Epithelial cell of proximal tubule (primary cell): ENCODE results near the gene PROK1. TPM values are rescaled to one million over a fixed set of nuclear protein-coding genes. Genes with fewer than 3 reads are reported as not detected.
"Not testable (repeated sequence)": the region's sequence is repeated elsewhere in the genome, so short reads cannot be mapped to it uniquely, and the experiment has no call there.

ENCODE experiments used
- DNase-seq: peaks from one replicate; pipeline ENCODE4 v3.0.0-alpha.2; 2011; ENCODE audit warnings: low read depth
- H3K4me3 ChIP-seq: 2 replicates; pipeline ENCODE4 v1.5.1; 2011; ENCODE audit warnings: low read depth, mild to moderate bottlenecking, low read length
- total RNA-seq: library from RNA; depleted of rRNA; stranded (reverse); fragments of >200 nt; gene quantifications from 2 replicates; pipeline ENCODE4 v1.2.3, GENCODE V29; 2015
- TF ChIP-seq, protein P1 (sequence below): conservative IDR thresholded peaks from 2 replicates; pipeline ENCODE4 v1.5.1; 2012; ENCODE audit warnings: low read depth, mild to moderate bottlenecking, low read length

Gene PROK1
- total RNA-seq, 1 donor from 2014 or later, result not detected

DNA sequence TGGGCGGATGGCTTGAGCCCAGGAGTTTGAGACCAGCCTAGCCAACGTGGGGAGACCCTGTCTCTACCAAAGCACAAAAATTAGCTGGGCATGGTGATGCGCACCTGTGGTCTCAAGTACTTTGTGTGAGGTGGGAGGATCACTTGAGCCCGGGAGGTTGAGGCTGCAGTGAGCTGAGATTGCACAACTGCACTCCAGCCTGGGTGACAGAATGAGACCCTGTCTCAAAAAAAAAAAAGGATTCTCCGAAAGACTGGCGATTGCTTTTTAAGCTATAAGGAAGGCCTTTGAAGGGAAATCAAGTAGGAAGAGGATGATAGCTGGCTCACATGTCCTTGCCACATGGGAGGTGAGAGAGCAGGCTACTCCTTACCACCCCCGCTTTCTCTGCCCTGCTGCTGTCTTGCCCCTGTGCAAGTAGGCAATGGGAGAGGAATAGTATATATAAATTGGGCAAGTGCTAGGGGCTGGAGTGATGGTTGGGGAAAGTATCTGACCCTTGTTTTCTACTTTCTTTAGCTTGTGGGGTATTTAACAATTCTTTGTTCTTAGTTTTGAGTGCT is 39.7 kb upstream of the PROK1 start:
- DNase-seq, result no peak
- TF ChIP-seq, protein P1, sequence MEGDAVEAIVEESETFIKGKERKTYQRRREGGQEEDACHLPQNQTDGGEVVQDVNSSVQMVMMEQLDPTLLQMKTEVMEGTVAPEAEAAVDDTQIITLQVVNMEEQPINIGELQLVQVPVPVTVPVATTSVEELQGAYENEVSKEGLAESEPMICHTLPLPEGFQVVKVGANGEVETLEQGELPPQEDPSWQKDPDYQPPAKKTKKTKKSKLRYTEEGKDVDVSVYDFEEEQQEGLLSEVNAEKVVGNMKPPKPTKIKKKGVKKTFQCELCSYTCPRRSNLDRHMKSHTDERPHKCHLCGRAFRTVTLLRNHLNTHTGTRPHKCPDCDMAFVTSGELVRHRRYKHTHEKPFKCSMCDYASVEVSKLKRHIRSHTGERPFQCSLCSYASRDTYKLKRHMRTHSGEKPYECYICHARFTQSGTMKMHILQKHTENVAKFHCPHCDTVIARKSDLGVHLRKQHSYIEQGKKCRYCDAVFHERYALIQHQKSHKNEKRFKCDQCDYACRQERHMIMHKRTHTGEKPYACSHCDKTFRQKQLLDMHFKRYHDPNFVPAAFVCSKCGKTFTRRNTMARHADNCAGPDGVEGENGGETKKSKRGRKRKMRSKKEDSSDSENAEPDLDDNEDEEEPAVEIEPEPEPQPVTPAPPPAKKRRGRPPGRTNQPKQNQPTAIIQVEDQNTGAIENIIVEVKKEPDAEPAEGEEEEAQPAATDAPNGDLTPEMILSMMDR, result no peak
- H3K4me3 ChIP-seq, result no peak overlapping the region

DNA sequence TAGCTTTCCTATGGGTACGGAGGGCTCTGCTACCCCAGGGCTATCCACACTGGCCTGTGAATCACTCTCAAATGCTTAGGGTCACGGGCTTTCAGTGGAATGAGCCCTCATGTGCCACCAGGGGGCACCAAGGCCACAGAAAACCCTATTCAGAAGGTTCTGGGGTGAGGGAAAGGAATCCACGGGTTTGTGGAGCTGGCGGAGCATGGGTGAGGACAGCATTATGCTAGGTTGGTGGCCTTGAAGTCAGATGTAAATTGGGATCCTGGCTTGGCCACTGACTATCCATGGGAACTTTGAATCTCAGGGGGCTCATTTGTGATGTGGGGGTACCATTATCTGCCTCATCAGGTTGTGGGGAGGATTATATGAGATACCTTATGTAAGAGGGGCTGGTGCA is 38.4 kb upstream of the PROK1 start:
- no peak for DNase-seq
- TF ChIP-seq, protein P1, result peak; percentile 94
- H3K4me3 ChIP-seq, result no peak overlapping the region

DNA sequence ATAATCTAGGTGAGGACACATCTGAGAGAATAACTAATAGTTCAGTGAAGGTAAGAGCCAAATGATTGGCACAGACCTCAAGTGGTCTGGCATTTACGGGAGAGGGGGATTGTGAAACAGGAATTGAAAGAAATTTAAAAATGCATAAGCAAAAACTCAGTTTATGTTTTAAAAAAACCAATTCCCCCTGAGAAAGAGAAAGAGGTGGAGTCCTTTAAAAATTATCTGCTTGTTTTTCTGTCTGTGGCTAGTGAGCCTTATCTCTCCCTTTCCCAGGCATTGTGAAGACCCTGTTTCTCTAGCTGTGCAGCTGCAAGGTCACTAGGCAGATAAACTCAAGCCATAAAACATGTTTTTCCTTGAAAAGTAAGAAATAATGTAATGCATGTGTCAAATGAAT is 37.9 kb upstream of the PROK1 start:
- not testable (repeated sequence) for H3K4me3 ChIP-seq, DNase-seq

DNA sequence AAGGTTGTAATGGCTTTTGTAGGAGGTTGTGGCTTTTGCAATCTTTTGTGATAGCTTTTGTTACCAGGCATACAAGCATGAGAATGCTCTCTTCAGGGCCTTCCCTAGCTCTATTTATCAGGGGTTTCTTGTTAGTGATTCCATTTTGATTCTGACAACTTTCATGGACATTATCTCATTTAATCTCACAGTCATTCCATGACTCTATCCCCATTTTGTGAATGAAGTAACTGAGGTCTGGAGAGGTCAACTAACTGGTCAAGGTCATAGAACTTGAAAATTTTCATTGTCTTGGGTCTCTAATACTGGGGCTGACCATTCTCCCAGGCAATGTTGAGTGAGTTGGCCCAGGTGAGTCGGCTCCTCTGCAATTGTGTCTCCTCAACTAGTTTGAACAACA is 32.2 kb upstream of the PROK1 start:
- no peak for DNase-seq
- H3K4me3 ChIP-seq, result no peak overlapping the region
- TF ChIP-seq, protein P1, result no peak

DNA sequence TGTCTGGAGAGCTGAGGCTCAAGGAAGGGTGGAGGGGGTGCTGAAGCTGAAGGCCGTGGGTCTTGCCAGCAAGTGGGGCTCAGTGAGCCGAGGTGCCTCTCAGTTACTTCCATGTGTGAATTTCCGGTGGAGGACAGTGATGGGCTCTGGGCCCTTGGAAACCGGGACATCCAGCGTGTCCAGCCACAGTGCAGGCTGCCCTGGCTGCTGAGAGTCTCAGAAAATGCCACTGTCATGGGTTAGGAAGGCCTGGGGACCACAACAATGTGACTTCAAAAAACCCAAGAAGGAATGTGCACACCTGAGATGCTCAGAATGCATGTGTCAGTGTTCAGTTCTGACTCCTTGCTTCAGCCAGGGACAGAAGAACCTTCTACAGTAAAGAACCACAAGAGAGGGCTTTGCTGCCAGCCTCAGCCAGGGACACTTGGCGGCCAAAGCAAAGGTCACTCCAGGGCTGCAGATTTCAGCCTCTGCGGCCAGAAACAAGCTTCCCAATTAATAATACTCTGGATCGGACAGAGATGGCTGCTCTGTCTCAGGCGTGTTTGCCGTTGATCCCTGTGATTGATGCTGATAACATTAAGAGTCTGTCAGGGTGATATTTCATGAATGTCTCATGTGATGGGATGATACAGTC is 30.8 kb upstream of the PROK1 start:
- DNase-seq, result no peak
- no peak overlapping the region for H3K4me3 ChIP-seq
- TF ChIP-seq, protein P1, result no peak

DNA sequence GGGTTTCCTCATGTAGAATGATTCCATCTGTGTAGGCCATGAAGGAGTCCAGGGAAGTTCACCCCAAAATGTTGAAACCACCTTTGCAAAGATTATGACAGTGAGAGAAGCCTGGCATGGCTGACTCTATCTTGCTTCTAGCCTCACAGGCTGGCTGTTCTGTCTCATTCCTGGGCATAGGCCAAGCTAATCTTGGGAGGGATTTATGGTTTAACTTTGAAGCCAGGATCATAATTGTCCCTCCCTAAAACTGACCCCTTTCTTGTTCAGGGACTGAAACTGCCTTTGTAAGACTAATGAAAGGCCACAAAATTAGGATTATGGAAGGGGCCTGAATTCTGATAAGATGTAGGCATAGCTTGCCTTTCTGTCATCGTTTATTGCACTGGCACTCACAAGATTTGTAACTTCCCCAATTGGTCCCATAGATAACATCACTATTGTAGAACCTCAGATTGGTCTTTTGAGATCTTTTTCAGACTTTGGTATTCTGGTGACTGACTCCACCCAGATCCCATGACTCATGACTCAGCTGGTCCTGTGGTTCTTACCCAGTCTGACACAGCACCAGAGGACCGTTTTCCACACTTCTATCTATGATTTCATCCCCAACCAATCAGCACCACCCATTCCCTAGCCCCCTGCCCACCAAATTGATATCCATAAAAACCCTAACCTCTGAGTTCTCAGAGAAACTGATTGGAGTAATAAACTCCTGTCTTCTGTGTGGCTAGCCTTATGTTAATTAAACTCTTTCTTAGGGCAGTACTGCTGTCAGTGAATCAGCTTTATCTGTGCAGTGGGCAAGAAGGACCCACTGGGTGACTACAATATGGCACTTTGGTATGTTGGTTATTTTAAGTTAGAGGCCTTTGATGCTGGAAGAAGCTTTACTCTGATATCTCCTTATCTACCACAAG is 29.8 kb upstream of the PROK1 start:
- no peak for DNase-seq
- no peak overlapping the region for H3K4me3 ChIP-seq

More for the DNA sequence above, 29.8 kb upstream of the PROK1 start:
- TF ChIP-seq, protein P1, result no peak
